ENCODE results near the gene RNF17. TPM values are rescaled to one million over a fixed set of nuclear protein-coding genes. Genes with fewer than 3 reads are reported as not detected.

RNF17 gene
- total and polyA plus RNA-seq, 12 donors: 0.13 to 0.14 TPM; not detected in 10

DNA sequence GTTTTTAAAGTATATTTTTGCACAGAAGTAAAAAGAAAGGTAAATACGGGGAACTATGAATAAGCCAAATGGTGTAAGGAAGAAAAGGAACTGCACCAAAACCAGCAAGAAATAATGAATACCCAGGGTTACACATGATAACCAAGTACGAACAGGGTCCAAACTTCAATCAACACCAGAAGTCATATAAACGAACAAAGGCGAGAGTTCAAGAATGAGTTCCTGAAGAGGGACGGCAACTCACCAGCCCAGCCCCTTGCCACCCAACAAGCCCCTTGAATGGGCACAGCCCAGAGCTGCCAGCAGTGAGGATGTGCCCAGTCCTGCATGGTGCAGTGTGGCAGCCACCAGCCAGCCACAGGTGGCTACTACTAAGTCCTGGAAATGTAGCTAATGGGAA lies 132.1 kb downstream of the RNF17 start:
- no peak overlapping the region for H3K4me3 ChIP-seq
- intact Hi-C loops (cut with DNase I): no loop called here
- TF ChIP-seq, protein P1, sequence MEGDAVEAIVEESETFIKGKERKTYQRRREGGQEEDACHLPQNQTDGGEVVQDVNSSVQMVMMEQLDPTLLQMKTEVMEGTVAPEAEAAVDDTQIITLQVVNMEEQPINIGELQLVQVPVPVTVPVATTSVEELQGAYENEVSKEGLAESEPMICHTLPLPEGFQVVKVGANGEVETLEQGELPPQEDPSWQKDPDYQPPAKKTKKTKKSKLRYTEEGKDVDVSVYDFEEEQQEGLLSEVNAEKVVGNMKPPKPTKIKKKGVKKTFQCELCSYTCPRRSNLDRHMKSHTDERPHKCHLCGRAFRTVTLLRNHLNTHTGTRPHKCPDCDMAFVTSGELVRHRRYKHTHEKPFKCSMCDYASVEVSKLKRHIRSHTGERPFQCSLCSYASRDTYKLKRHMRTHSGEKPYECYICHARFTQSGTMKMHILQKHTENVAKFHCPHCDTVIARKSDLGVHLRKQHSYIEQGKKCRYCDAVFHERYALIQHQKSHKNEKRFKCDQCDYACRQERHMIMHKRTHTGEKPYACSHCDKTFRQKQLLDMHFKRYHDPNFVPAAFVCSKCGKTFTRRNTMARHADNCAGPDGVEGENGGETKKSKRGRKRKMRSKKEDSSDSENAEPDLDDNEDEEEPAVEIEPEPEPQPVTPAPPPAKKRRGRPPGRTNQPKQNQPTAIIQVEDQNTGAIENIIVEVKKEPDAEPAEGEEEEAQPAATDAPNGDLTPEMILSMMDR (IDR thresholded peaks at IDR 0.05): no peak
- ATAC-seq: no peak
- DNase-seq: no peak
- no peaks in the 10 kb centered on the region for H3K27me3 ChIP-seq
- H3K4me1 ChIP-seq: no peaks in the 10 kb centered on the region
- H3K9me3 ChIP-seq: no peaks in the 10 kb centered on the region
- H3K27ac ChIP-seq: no peak overlapping the region
- peaks cover 0 to 55% (median 4%) of the 10 kb centered on the region in 9 donors for H3K36me3 ChIP-seq
- WGBS, 2 donors: 90 to 96% methylated on average over 5 of the region's 5 CpGs

DNA sequence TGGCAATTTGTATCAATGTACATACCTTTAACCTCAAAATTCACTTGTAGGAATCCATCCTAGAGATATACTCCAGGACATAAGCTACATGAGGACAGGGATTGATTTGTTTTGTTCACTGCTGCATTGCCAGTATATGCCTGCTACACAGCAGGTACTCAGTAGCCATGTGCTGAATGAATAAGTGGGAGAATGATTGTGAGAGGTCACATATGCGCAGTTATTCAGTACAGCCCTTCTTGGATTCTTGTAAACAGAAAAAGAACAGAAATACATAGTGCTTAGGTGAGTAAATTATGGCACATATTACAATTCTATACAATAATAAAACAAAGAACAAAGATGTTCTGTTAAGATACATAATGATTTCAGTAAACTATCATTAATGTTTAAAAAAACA lies 133.3 kb downstream of the RNF17 start:
- 98 to 100% methylated on average over 1 of the region's 1 CpG for WGBS, 2 donors
- no peak overlapping the region for H3K4me3 ChIP-seq
- no peaks in the 10 kb centered on the region for H3K9me3 ChIP-seq
- intact Hi-C loops (cut with DNase I): no loop called here
- H3K36me3 ChIP-seq: peaks cover 0 to 51% (median 4%) of the 10 kb centered on the region in 9 donors
- no peaks in the 10 kb centered on the region for H3K27me3 ChIP-seq
- DNase-seq: no peak
- no peak for ATAC-seq
- TF ChIP-seq, protein P1 (IDR thresholded peaks at IDR 0.05): no peak
- no peaks in the 10 kb centered on the region for H3K4me1 ChIP-seq
- H3K27ac ChIP-seq: no peak overlapping the region

GRCh38 chr13:24899601-24900000 lies 135.6 kb downstream of the RNF17 start:
- Histone ChIP-seq H3K27me3 (no peaks in the 10 kb centered on the region), H3K9me3 (no peaks in the 10 kb centered on the region), H3K27ac (no peak overlapping the region), H3K4me3 (no peak overlapping the region), H3K36me3 (peaks cover 0 to 63% (median 4%) of the 10 kb centered on the region in 9 donors), H3K4me1 (no peaks in the 10 kb centered on the region)
- no peak for DNase-seq
- ATAC-seq: no peak
- WGBS, 2 donors: 92% methylated on average over 5 of the region's 5 CpGs
- intact Hi-C loops (cut with DNase I): no loop called here
- TF ChIP-seq, protein P1 (IDR thresholded peaks at IDR 0.05): no peak

- ATAC-seq (no peak), DNase-seq (no peak)
- no peak overlapping the region for H3K4me3 ChIP-seq
- TF ChIP-seq, protein P1 (IDR thresholded peaks at IDR 0.05): no peak
- no peaks in the 10 kb centered on the region for H3K9me3 ChIP-seq
- 91 to 94% methylated on average over 9 of the region's 9 CpGs for WGBS, 2 donors
- intact Hi-C loops (cut with DNase I): no loop called here
- peaks cover 0 to 4% (median 0%) of the 10 kb centered on the region in 9 donors for H3K4me1 ChIP-seq
- H3K27me3 ChIP-seq: no peaks in the 10 kb centered on the region
- H3K36me3 ChIP-seq: peaks cover 0 to 69% (median 4%) of the 10 kb centered on the region in 9 donors
- H3K27ac ChIP-seq: no peak overlapping the region
Observed at GRCh38 chr13:24900507-24900906, 136.5 kb downstream of the RNF17 start.

All from heart right ventricle (tissue), 16 donors.